GM21390 (cell line): ENCODE data around the gene RUNX1.

Source experiments
- ATAC-seq: cut with Tn5 transposase; IDR thresholded peaks from one replicate; pipeline ENCODE4 v1.9.1; 2021; ENCODE audit not compliant: unreplicated experiment

The RUNX1 gene

DNA sequence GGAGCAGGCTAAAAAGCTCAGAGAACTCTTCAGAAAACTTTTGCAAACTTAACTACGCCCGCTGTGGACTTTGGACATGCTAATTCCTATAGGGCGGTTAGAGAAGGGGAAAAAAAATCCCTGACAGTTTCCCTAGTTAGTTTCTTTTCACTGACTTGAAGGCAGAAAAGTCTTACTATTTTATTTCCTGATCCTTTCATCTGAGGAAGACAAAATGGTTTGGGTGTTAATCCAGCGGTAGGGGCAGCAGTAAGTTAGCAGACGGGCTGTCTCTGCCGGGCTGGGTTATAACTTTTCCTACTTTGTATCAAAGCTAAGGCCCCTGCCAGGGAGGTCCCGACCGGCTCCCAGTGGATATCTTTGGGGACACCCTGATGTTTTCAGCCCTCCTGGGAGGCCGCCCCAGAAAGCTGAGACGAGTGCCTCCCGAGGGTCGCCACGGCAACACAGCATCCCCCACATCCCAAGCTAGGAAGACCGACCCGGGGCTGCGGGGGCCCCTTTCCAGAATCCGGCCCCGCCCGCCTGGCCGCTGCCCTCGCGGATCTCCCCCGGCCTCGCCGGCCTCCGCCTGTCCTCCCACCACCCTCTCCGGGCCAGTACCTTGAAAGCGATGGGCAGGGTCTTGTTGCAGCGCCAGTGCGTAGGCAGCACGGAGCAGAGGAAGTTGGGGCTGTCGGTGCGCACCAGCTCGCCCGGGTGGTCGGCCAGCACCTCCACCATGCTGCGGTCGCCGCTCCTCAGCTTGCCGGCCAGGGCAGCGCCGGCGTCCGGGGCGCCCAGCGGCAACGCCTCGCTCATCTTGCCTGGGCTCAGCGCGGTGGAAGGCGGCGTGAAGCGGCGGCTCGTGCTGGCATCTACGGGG lies 162.6 kb downstream of the RUNX1 start:
- no peak for ATAC-seq

DNA sequence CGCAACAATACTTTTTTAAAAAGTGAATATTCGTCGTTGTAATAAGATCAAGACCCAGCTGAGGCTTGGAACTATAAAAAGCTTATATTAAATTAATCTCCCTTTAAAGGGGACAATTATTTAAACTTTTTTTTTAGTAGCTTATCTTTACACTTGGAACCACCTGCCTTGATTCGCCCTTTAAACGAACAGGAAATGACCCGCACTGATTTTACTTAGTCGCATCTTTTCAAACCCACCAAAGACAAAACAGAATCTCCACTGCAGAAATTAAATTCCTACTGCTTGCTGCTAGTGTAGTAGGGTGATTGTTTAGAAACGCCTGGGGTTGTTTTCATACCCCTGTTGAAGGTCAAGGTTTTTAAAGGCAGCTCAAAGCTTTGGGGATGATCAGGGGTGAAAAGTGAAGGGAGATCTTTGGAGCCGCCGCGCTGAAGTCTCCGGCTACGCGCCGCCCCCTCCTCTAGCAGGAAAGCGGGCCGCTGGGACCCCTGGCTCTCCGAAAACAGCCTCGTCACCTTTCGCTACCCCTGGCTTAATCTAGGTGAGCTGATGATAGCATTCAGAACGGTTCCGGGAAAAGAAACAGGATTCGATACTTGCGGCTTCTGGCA lies 163.4 kb downstream of the RUNX1 start:
- no peak for ATAC-seq

GRCh38 chr21:34885125-34885524 lies 164.0 kb downstream of the RUNX1 start:
- no peak for ATAC-seq

GRCh38 chr21:34884346-34884929 lies 164.7 kb downstream of the RUNX1 start:
- ATAC-seq = no peak

DNA sequence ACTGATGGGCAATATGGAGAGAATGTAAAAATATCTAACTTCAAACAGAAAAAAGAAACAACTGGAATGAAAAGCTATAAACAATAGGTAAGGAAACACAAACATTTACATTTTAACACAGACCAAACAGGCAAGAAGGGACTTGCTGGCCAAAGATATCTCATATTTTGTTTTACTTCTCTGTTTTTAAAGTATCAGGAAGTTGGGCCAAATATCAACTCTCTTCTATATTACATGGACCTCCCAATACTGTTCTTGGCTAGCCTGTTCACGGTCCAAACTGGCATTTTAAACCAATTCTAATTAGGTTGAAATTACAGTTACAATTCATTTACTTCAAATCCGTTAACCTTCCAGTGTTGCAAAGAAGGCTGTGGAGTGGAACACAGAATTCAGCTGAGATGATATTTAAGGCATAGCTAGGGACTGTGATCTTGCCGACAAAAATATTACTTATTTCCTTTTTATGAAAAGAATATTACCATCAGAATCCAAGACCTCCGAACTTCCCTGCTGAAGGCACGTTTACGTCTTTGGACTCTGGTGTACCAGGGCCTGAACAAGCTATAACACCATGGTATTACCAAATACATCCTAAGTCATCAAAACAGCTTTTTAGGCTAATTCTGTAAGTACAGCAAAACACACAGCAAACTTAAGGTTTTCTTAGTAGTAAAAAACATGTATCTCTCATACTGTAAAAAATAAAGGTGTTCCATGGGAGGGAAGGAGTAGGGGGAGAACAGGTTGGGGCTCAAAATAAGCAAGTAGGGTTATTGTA lies 165.4 kb downstream of the RUNX1 start:
- ATAC-seq = no peak

DNA sequence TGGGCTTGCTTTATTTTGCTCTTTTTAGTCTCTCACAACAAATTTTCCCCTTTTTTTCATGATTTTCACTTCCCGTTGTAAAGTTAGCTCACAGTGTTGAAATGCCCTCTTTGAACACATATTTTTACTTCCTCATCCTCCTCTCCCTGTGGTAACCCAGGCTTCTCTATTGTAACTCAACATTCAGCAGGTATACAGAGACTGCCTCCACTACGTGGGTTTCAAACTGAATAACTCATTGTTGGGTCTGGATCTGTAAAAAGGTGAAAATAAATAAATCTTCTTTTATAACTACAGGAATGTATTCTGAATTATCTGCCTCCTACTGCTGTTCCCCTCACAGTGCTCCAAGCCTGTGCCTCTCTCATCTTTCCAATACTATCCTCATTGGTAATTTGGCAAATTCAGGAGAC lies 166.4 kb downstream of the RUNX1 start:
- ATAC-seq = no peak

GRCh38 chr21:34881839-34882371 lies 167.2 kb downstream of the RUNX1 start:
- no peak for ATAC-seq

DNA sequence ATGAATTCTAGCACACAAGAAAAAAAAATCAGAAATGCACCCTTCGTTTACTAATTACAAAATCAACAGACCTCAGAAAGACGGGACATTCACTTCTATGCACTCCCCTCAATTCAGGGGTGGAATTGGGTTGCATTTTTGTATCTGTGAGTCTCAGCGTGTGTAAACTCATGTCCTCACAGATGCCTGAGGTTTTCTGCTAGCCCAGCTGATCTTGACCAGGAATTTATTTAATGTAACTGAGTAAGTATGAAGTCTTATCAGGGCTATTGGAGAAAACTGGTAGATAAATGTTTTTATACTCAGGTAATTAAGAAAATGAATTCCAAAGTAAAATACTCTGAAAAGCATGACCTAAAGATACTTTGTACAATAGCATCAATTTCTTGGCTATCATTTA lies 167.7 kb downstream of the RUNX1 start:
- no peak for ATAC-seq

DNA sequence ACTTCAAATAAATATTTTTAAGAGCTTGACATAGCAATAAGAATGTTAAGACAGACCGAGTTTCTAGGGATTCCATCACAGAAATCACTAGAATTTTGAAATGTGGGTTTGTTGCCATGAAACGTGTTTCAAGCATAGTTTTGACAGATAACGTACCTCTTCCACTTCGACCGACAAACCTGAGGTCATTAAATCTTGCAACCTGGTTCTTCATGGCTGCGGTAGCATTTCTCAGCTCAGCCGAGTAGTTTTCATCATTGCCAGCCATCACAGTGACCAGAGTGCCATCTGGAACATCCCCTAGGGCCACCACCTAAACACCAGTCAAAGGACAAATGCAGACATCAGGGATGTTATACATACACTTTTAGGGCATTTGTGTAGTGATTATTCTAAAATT lies 168.7 kb downstream of the RUNX1 start:
- ATAC-seq = no peak

DNA sequence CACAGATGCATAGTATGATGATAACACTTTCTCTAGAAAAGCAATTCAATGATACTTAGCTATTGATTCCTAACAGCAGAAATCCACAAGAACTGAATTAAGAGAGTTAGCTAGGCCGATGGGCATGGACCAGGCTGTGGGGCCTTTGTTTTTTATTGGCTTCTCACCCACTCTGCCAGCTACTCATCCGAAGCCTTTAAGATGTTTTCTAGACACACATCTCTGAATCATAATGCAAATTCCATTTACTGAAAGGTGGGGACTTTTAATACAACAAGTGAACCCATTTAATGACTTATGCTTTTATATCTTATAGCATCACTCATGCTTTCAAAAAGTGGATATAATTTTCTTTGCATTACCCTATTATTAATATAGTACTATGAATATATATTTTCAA lies 170.2 kb downstream of the RUNX1 start:
- ATAC-seq = no peak

GRCh38 chr21:34878501-34878900 lies 170.6 kb downstream of the RUNX1 start:
- ATAC-seq = no peak

GRCh38 chr21:34877485-34878128 lies 171.5 kb downstream of the RUNX1 start:
- ATAC-seq = no peak

DNA sequence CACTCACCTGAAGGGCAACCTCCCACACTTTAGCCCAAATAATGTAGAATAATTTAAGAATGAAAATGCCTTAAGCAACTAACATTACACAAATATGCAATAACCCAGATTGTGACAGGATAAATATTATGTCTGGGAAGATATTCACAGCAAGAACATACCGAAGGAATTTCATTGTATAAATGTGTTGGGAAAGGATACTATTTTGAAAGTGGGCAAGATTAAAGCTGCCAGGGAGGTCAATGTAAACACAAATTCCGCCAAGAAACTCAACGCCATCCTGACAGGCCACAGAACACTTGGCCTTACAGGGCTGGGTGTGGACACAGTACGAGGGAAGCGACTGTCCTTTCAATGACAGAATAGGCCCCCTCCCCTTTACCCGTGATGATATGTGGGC lies 173.3 kb downstream of the RUNX1 start:
- no peak for ATAC-seq

GRCh38 chr21:34874684-34875513 lies 174.2 kb downstream of the RUNX1 start:
- no peak for ATAC-seq

DNA sequence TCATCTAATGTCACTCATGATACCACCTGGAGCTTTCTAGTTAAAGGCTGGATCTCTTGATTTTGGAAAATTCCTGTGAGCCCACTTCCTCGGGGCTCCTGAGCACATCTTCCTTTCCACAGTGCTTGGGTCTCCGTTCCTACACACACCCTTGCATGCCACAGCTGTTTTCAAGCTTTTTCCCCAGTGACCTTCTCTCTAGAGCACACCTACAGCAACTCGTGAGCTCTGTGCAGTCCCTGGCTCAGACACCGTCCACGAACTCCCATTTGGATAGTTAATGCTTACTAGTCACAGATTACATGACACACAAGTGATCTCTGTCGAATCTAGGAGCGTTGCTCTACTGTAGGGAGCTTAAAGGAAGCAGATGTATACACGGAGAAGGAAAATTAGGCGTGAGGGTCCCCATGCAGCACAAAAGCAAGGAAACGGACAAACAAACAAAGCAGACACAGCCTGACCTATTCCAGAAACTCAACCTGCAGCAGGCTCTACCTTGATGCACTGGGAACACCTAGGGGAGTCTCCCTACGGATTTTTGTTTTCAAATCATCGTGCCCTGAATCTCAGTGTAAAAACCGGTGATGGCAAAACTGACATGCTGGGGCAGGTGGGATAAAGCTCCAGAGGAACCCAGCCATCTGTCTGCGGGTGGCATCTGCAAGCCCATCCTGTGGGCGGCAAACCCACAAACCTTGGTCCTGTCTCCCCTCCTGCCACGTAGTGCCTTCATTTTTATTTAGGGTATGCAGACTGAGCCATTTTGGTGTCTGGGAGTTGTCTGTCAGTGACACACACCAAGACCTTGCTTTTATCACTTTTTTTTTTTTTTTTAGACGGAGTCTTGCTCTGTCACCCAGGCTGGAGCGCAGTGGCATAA lies 177.8 kb downstream of the RUNX1 start:
- ATAC-seq = no peak

DNA sequence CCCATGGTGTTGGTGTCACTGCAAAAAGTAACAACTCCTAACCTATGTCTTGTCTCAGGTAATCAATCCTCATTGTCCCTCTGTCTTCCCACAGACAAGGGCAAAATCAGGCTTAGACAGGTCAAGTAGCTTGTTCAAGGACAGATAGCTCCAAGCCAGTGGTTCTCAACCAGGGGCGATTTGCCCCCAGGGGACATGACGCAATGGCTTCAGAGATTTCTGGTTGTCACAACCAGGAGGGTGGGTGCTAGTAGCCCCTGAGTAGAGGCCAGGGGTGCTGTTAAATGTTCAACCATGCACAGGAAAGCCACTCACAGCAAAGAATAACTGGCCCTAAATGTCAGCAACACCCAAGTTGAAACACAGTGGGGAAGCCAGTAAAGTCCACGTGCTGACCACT lies 178.9 kb downstream of the RUNX1 start:
- no peak for ATAC-seq

- no peak for ATAC-seq
Measured at GRCh38 chr21:34869545-34869944, 179.6 kb downstream of the RUNX1 start.

DNA sequence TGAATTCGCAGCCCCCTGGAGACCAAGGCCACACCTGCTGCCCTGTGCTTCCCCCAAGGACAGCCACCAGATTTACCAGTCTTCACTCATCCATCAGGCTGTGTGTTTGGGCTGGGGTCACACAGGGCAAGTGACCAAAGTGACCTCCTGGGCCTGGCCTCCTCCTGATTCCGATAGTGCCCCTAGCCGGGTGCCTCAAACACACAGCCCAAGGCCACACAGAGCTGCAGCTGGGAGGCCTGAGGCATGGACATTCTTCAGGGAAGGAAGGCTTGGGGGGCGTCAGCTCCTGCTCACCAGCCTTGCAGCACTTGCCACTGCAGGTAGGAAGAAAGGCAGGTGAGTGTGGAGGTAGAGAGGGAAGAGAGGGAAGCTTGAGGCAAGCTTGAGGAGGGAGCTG lies 181.3 kb downstream of the RUNX1 start:
- no peak for ATAC-seq
